SU-DHL-6 (cell line): ENCODE results near the gene NNMT.

Source experiments
- H2AFZ ChIP-seq: fragments of 200-600 bp; sonication (generic); 2 replicates; pipeline ENCODE4 v1.6.1; 2014; ENCODE audit warnings: low read depth, mild to moderate bottlenecking, moderate library complexity, mixed read lengths, antibody characterized with exemption, low read length; ENCODE audit not compliant: severe bottlenecking
- H3F3A ChIP-seq: fragments of 200-600 bp; shearing (Covaris generic); 2 replicates; pipeline ENCODE4 v1.6.0; 2016; ENCODE audit warnings: antibody characterized with exemption, mild to moderate bottlenecking; ENCODE audit not compliant: insufficient read depth
- H3K27ac ChIP-seq: fragments of 200-600 bp; sonication (generic); 2 replicates; pipeline ENCODE4 v1.5.1; 2016; ENCODE audit warnings: low read depth, mild to moderate bottlenecking, low read length, moderate library complexity, mixed read lengths
- H3K27me3 ChIP-seq: fragments of 200-600 bp; sonication (generic), shearing (Covaris generic); 2 replicates; pipeline ENCODE4 v1.6.0; 2014; ENCODE audit warnings: mild to moderate bottlenecking, low read length
- H3K36me3 ChIP-seq: fragments of 200-600 bp; sonication (generic); 2 replicates; pipeline ENCODE4 v1.6.1; 2014; ENCODE audit warnings: mild to moderate bottlenecking, low read length, mixed read lengths
- H3K4me2 ChIP-seq: fragments of 300-600, 200-600 bp; shearing (Covaris generic), sonication (generic); 2 replicates; pipeline ENCODE4 v1.6.0; 2014; ENCODE audit warnings: low read length, low read depth, mild to moderate bottlenecking; ENCODE audit not compliant: poor library complexity, severe bottlenecking
- H3K4me3 ChIP-seq: fragments of 200-600 bp; sonication (generic); 2 replicates; pipeline ENCODE4 v1.5.1; 2014; ENCODE audit warnings: antibody characterized with exemption, low read length, mild to moderate bottlenecking, mixed read lengths; ENCODE audit not compliant: insufficient read depth, poor library complexity, severe bottlenecking
- H3K79me2 ChIP-seq: fragments of 200-600 bp; sonication (generic); 2 replicates; pipeline ENCODE4 v1.6.1; 2014; ENCODE audit warnings: mild to moderate bottlenecking, low read length, moderate library complexity; ENCODE audit not compliant: insufficient read depth
- H3K9ac ChIP-seq: fragments of 200-600 bp; sonication (generic); 2 replicates; pipeline ENCODE4 v1.7.0; 2014; ENCODE audit warnings: mild to moderate bottlenecking, low read length
- H3K9me2 ChIP-seq: fragments of 200-600 bp; sonication (generic); replicated peaks from 2 replicates; pipeline ENCODE4 v1.6.1; 2014; ENCODE audit warnings: low read length; ENCODE audit not compliant: insufficient read depth
- H3K9me3 ChIP-seq: fragments of 200-600 bp; sonication (generic); 2 replicates; pipeline ENCODE4 v1.6.1; 2014; ENCODE audit warnings: low read length, mixed read lengths; ENCODE audit not compliant: insufficient read depth
- H4K20me1 ChIP-seq: fragments of 200-600 bp; sonication (generic); 2 replicates; pipeline ENCODE4 v1.6.1; 2014; ENCODE audit warnings: low read depth, mild to moderate bottlenecking, antibody characterized with exemption, low read length, moderate library complexity, mixed read lengths
- EZH2phosphoT487 ChIP-seq: fragments of 200-600 bp; sonication (generic), shearing (Covaris generic); conservative IDR thresholded peaks from 2 replicates; pipeline ENCODE4 v1.6.1; 2018; ENCODE audit warnings: mild to moderate bottlenecking, antibody characterized with exemption, low read length, moderate library complexity, mixed read lengths
- TF ChIP-seq, protein P1 (sequence below): fragments of 200-600 bp; sonication (generic); IDR thresholded peaks from one replicate; pipeline ENCODE4 v1.5.1; 2017; ENCODE audit warnings: antibody characterized with exemption, mild to moderate bottlenecking, low read length, moderate library complexity; ENCODE audit not compliant: insufficient read depth, poor library complexity, severe bottlenecking

Gene NNMT

DNA sequence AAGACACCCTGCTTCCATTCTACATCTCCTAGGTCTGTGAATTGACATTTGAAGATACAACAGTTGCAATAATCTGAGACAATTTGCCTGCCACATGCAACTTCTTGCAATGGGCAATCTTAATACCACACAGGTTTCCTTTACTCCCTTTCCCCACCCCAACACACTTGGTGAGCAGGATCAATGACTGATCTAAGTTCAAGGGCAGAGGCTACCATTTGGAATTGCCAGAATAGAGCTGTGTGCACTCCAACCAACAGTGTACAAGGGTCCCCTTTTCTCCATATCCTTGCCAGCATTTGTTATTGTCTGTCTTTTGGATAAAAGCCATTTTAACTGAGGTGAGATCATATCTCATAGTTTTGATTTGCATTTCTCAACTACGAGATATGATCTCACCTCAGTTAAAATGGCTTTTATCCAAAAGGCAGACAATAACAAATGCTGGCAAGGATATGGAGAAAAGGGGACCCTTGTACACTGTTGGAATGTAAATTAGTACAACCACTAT lies 2.9 kb upstream of the NNMT start:
- H2AFZ ChIP-seq: no peak overlapping the region
- H3F3A ChIP-seq: no peaks in the 10 kb centered on the region
- 0 out of 2 replicates have a peak, but pooled peaks cover 3% of the 10 kb centered on the region for H3K27me3 ChIP-seq
- H3K9ac ChIP-seq: no peak overlapping the region
- H3K4me2 ChIP-seq: no peak overlapping the region
- no peak overlapping the region for H3K4me3 ChIP-seq
- H3K27ac ChIP-seq: no peak overlapping the region
- TF ChIP-seq, protein P1, sequence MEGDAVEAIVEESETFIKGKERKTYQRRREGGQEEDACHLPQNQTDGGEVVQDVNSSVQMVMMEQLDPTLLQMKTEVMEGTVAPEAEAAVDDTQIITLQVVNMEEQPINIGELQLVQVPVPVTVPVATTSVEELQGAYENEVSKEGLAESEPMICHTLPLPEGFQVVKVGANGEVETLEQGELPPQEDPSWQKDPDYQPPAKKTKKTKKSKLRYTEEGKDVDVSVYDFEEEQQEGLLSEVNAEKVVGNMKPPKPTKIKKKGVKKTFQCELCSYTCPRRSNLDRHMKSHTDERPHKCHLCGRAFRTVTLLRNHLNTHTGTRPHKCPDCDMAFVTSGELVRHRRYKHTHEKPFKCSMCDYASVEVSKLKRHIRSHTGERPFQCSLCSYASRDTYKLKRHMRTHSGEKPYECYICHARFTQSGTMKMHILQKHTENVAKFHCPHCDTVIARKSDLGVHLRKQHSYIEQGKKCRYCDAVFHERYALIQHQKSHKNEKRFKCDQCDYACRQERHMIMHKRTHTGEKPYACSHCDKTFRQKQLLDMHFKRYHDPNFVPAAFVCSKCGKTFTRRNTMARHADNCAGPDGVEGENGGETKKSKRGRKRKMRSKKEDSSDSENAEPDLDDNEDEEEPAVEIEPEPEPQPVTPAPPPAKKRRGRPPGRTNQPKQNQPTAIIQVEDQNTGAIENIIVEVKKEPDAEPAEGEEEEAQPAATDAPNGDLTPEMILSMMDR: no peak
- TF ChIP-seq EZH2phosphoT487: no peak
- H3K36me3 ChIP-seq: no peaks in the 10 kb centered on the region
- no peaks in the 10 kb centered on the region for H3K9me3 ChIP-seq
- no peaks in the 10 kb centered on the region for H3K9me2 ChIP-seq
- no peaks in the 10 kb centered on the region for H3K79me2 ChIP-seq
- H4K20me1 ChIP-seq: no peaks in the 10 kb centered on the region

DNA sequence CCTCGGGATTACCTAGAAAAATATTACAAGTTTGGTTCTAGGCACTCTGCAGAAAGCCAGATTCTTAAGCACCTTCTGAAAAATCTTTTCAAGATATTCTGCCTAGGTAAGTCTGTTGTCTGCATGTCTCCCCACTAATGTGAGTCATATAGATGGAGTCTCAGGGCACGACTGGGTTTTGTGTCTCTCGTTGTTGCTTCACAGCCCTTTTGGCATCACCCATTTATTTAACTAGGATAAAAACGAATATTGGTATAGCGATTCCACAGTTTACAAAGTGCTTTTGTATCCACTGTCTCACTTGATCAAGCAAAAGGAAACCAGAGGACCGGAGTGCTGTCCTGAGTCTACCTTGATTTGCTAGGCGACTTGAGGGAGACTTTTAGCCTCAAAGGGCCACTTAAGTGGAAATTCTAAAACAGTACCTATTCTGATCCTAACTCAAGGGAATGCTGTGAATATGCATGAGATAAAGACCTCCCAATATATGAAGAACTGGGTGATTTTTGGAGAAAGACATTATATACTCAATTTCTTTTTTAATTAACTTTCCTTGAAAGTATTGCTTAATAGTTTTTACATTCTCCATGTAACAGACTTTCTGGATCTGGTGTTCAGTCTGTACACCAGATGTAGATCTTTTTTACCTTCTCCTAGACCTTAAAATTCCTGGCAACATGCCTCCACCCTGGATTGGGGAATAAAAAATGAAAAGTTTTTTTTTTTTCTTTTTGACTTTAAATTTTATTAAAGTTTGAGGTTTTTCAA lies 590 bp downstream of the NNMT start:
- Histone ChIP-seq H3K4me2 (no peak overlapping the region), H2AFZ (no peak overlapping the region), H3K27me3 (no peaks in the 10 kb centered on the region), H3K27ac (no peak overlapping the region), H3K9me3 (no peaks in the 10 kb centered on the region), H3K79me2 (no peaks in the 10 kb centered on the region), H3K9ac (no peak overlapping the region), H4K20me1 (no peaks in the 10 kb centered on the region), H3K4me3 (no peak overlapping the region), H3K9me2 (no peaks in the 10 kb centered on the region), H3K36me3 (no peaks in the 10 kb centered on the region), H3F3A (no peaks in the 10 kb centered on the region)
- TF ChIP-seq EZH2phosphoT487: no peak
- TF ChIP-seq, protein P1: no peak

DNA sequence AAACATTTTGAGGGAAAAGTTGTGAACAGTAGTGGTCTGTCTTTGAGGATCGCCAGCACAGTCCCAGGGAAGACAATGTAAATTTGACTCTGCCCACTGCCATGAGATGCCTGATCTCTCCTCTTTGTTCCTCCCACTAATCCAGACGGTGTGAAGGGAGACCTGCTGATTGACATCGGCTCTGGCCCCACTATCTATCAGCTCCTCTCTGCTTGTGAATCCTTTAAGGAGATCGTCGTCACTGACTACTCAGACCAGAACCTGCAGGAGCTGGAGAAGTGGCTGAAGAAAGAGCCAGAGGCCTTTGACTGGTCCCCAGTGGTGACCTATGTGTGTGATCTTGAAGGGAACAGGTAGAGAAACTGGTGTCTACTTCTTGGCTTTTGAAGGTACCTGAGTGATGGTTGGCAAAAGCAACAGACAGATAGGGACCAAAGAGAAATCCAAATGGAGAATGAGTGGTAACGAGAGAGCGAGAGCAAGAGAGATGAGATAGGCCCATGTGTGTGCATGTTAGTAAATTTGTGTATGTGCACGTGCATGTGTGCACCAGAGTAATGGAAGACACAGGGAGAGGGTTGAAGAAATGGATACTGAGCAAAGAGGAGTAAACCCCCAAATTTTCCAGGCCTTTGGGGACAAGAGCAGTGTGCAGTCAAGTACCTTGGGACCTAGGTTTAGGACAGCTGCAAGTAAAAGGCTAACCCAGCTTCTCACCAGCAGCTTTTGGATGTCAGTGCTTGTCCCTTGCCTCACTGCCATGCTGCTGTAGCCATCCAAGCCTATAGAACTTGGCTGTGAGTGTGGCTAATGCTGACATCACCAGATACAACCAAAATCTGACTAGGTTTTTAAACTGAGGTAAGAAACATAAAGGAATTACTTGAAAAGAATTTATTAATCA lies 1.9 kb downstream of the NNMT start:
- Histone ChIP-seq H2AFZ (no peak overlapping the region), H3F3A (no peaks in the 10 kb centered on the region), H3K27ac (no peak overlapping the region), H3K9me3 (no peaks in the 10 kb centered on the region), H3K36me3 (no peaks in the 10 kb centered on the region), H3K9ac (no peak overlapping the region), H3K9me2 (no peaks in the 10 kb centered on the region), H3K4me3 (no peak overlapping the region), H3K4me2 (no peak overlapping the region), H3K27me3 (no peaks in the 10 kb centered on the region), H3K79me2 (no peaks in the 10 kb centered on the region), H4K20me1 (no peaks in the 10 kb centered on the region)
- TF ChIP-seq, protein P1: no peak
- no peak for TF ChIP-seq EZH2phosphoT487
